Measurements from ENCODE around the gene NRG3. TPM values are rescaled to one million over a fixed set of nuclear protein-coding genes. Genes with fewer than 3 reads are reported as not detected.

NRG3 gene
- total RNA-seq, 1 experiment from 2014 or later = 0.66 TPM

DNA sequence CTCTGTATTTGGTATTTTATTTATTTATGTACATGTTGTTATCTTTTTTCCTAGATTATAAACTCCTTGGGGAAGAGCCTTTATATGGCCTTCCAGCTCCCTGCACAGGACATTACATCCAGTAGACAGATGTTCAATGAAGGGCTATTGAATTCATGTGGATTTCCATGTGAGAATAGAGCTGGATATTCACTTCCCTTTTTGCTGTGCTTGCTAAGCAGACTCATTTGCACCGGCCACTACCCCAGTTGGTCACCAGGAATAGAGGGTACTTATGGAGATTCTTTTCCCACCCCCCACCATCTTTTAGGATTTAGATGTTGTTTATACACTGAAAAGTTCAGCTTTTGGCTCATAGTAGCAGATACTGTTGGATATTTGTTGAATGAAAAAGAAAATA, 374.1 kb downstream of the NRG3 start:
- no peaks in the 10 kb centered on the region for H3K9me3 ChIP-seq
- Mint-ChIP-seq H3K4me3 (ENCODE audit: unreplicated experiment) (no peak overlapping the region), H3K9me3 (ENCODE audit: unreplicated experiment) (no peaks in the 10 kb centered on the region), H3K4me1 (ENCODE audit: low read depth, unreplicated experiment) (no peaks in the 10 kb centered on the region), H3K27me3 (ENCODE audit: insufficient read depth, unreplicated experiment) (no peaks in the 10 kb centered on the region), H3K27ac (ENCODE audit: unreplicated experiment) (no peak overlapping the region), H3K36me3 (ENCODE audit: insufficient read depth, unreplicated experiment) (no peaks in the 10 kb centered on the region)
- H3K4me3 ChIP-seq (ENCODE audit: low read depth, low read length) = no peak overlapping the region
- BruUV-seq (replicated peaks) = no TSS peak
- TF ChIP-seq, protein P1, sequence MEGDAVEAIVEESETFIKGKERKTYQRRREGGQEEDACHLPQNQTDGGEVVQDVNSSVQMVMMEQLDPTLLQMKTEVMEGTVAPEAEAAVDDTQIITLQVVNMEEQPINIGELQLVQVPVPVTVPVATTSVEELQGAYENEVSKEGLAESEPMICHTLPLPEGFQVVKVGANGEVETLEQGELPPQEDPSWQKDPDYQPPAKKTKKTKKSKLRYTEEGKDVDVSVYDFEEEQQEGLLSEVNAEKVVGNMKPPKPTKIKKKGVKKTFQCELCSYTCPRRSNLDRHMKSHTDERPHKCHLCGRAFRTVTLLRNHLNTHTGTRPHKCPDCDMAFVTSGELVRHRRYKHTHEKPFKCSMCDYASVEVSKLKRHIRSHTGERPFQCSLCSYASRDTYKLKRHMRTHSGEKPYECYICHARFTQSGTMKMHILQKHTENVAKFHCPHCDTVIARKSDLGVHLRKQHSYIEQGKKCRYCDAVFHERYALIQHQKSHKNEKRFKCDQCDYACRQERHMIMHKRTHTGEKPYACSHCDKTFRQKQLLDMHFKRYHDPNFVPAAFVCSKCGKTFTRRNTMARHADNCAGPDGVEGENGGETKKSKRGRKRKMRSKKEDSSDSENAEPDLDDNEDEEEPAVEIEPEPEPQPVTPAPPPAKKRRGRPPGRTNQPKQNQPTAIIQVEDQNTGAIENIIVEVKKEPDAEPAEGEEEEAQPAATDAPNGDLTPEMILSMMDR (IDR thresholded peaks at IDR 0.05; ENCODE audit: insufficient read depth in 1 of 2, low read depth in 1 of 2, low read length in 1 of 2, severe bottlenecking in 1 of 2, unreplicated experiment in 1 of 2) = no peak
- no peak for DNase-seq
- no peaks in the 10 kb centered on the region for H3K4me1 ChIP-seq
- ChIA-PET CTCF (no interaction called here), POLR2A (no interaction called here)
- intact Hi-C loops (cut with micrococcal nuclease; ENCODE audit: unreplicated experiment) = no loop called here
- H3K36me3 ChIP-seq (ENCODE audit: control insufficient read depth, insufficient read depth, low read length) = no peaks in the 10 kb centered on the region
- H3K27me3 ChIP-seq (replicated peaks; ENCODE audit: control insufficient read depth, insufficient read depth, low read length) = no peaks in the 10 kb centered on the region; the same call in 1 of the 2 replicates

DNA sequence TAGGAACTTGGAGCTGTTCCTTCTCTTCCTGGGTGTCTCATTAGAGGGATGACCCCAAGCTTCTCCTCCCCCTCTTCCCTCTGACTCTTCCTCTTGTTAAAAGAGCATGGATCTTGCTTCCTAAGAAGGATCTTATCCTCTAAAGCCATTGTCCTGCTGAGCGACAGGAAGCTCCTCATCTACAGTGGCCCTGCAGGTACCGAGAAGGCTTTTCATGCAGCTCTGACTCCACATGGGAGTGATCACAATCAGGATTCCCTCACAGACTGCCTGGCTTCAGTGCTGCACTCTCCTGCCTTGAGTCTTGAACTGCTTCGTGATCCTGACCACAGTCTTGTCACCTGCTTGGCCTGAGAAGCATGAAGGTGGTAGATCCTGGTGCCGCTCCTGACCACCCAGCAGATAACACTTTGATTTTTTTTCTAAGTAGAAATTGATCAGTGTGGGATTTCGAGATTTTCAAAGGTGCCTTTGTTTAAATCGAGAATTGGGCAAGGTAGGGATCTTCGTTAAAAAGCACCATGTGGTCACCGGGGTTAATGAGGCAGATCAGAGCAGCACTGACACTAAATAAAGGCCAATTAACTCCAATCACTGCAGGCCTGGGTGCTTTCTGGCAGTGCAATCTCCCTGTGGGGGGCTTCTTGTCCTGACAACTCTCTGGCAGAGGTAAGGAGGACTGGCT, 376.4 kb downstream of the NRG3 start:
- no peak overlapping the region for H3K4me3 Mint-ChIP-seq (ENCODE audit: unreplicated experiment)
- H3K9me3 Mint-ChIP-seq (ENCODE audit: unreplicated experiment) = no peaks in the 10 kb centered on the region
- no peaks in the 10 kb centered on the region for H3K27me3 Mint-ChIP-seq (ENCODE audit: insufficient read depth, unreplicated experiment)
- H3K4me1 Mint-ChIP-seq (ENCODE audit: low read depth, unreplicated experiment) = no peaks in the 10 kb centered on the region
- no peak overlapping the region for H3K27ac Mint-ChIP-seq (ENCODE audit: unreplicated experiment)
- POLR2A ChIA-PET = no interaction called here
- no peaks in the 10 kb centered on the region for H3K4me1 ChIP-seq
- H3K36me3 ChIP-seq (ENCODE audit: control insufficient read depth, insufficient read depth, low read length) = no peaks in the 10 kb centered on the region
- no peaks in the 10 kb centered on the region for H3K36me3 Mint-ChIP-seq (ENCODE audit: insufficient read depth, unreplicated experiment)
- intact Hi-C loops (cut with micrococcal nuclease; ENCODE audit: unreplicated experiment) = no loop called here
- TF ChIP-seq, protein P1 (IDR thresholded peaks at IDR 0.05; ENCODE audit: insufficient read depth in 1 of 2, low read depth in 1 of 2, low read length in 1 of 2, severe bottlenecking in 1 of 2, unreplicated experiment in 1 of 2) = no peak
- no TSS peak for BruUV-seq (replicated peaks)
- no peak overlapping the region for H3K4me3 ChIP-seq (ENCODE audit: low read depth, low read length)
- H3K9me3 ChIP-seq = no peaks in the 10 kb centered on the region
- CTCF ChIA-PET = no interaction called here
- no peak for DNase-seq
- no peaks in the 10 kb centered on the region; the same call in 1 of the 2 replicates for H3K27me3 ChIP-seq (replicated peaks; ENCODE audit: control insufficient read depth, insufficient read depth, low read length)

DNA sequence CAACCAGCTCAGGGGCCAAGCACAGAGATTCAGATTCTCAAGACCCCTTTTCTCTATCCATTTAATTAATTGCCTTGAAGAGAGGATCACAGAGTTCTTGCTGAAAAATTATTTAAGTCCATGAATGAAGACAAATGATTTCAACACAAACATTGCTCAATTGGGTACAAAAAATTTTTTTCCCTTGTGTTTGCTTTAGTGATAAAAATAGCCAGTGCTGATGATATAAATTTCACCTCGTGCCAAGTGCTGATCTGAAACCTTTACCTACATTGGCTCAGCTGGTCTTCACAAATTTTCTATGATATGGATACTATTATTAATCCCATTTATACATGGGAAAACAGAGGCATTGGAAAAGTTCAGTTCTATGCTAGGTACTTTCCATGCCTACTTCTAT, 377.1 kb downstream of the NRG3 start:
- no peak for DNase-seq
- Histone ChIP-seq H3K4me1 (no peaks in the 10 kb centered on the region), H3K9me3 (no peaks in the 10 kb centered on the region), H3K27me3 (replicated peaks; ENCODE audit: control insufficient read depth, insufficient read depth, low read length) (no peaks in the 10 kb centered on the region; the same call in 1 of the 2 replicates), H3K36me3 (ENCODE audit: control insufficient read depth, insufficient read depth, low read length) (no peaks in the 10 kb centered on the region), H3K4me3 (ENCODE audit: low read depth, low read length) (no peak overlapping the region)
- ChIA-PET CTCF (no interaction called here), POLR2A (no interaction called here)
- no TSS peak for BruUV-seq (replicated peaks)
- intact Hi-C loops (cut with micrococcal nuclease; ENCODE audit: unreplicated experiment) = no loop called here
- H3K27me3 Mint-ChIP-seq (ENCODE audit: insufficient read depth, unreplicated experiment) = no peaks in the 10 kb centered on the region
- no peaks in the 10 kb centered on the region for H3K4me1 Mint-ChIP-seq (ENCODE audit: low read depth, unreplicated experiment)
- no peaks in the 10 kb centered on the region for H3K9me3 Mint-ChIP-seq (ENCODE audit: unreplicated experiment)
- no peak overlapping the region for H3K27ac Mint-ChIP-seq (ENCODE audit: unreplicated experiment)
- no peak overlapping the region for H3K4me3 Mint-ChIP-seq (ENCODE audit: unreplicated experiment)
- no peaks in the 10 kb centered on the region for H3K36me3 Mint-ChIP-seq (ENCODE audit: insufficient read depth, unreplicated experiment)
- TF ChIP-seq, protein P1 (IDR thresholded peaks at IDR 0.05; ENCODE audit: insufficient read depth in 1 of 2, low read depth in 1 of 2, low read length in 1 of 2, severe bottlenecking in 1 of 2, unreplicated experiment in 1 of 2) = no peak

Data from Caco-2 (cell line).